ENCODE data around the gene MRPL12.

- TF ChIP-seq YY1 (IDR thresholded peaks at IDR 0.05; ENCODE audit: low read depth, low read length) (no peak), MAX (IDR thresholded peaks at IDR 0.05) (no peak), CTCF (IDR thresholded peaks at IDR 0.05; ENCODE audit: control extremely low read depth in 1 of 3, insufficient read depth in 1 of 3, low read depth in 1 of 3, low read length in 3 of 3) (no peak), POLR2AphosphoS5 (IDR thresholded peaks at IDR 0.05; ENCODE audit: low read depth, low read length) (no peak), POLR2A (IDR thresholded peaks at IDR 0.05; ENCODE audit: control extremely low read depth in 1 of 2, low read depth in 2 of 2, low read length in 2 of 2) (no peak), SIX5 (IDR thresholded peaks at IDR 0.05; ENCODE audit: low read depth, low read length) (no peak), JUN (IDR thresholded peaks at IDR 0.05; ENCODE audit: low read depth, low read length) (no peak)
Measured at GRCh38 chr17:81720267-81721071, 17.3 kb downstream of the MRPL12 start.
